Astrocyte (in vitro differentiated cells and primary cell): ENCODE measurements around the gene TTBK1. TPM values are rescaled to one million over a fixed set of nuclear protein-coding genes. Genes with fewer than 3 reads are reported as not detected.

Experiments
- DNase-seq: peaks from one replicate; pipeline ENCODE4 v3.0.0-alpha.2; 2010; ENCODE audit warnings: low read depth
- FAIRE-seq: peaks from 2 replicates; lab custom pipeline; 2011; peaks lifted over from hg19 to GRCh38; lab: Jason Lieb, UNC
- H2AFZ ChIP-seq: 2 replicates; pipeline ENCODE4 v1.6.0; 2012; ENCODE audit warnings: low read depth, low read length, inconsistent platforms
- H3K27ac ChIP-seq: 2 replicates; pipeline ENCODE4 v1.5.1; 2011; ENCODE audit warnings: low read depth, low read length, inconsistent platforms
- H3K27me3 ChIP-seq: 2 replicates; pipeline ENCODE4 v1.6.0; 2011; ENCODE audit warnings: low read length, inconsistent platforms; ENCODE audit not compliant: insufficient read depth
- H3K36me3 ChIP-seq: 2 replicates; pipeline ENCODE4 v1.5.1; 2011; ENCODE audit warnings: low read length, inconsistent platforms; ENCODE audit not compliant: insufficient read depth
- H3K4me1 ChIP-seq: 2 replicates; pipeline ENCODE4 v1.5.1; 2011; ENCODE audit warnings: low read length, inconsistent platforms; ENCODE audit not compliant: insufficient read depth
- H3K4me2 ChIP-seq: 2 replicates; pipeline ENCODE4 v1.6.0; 2012; ENCODE audit warnings: low read length, inconsistent platforms
- H3K4me3 ChIP-seq: 2 replicates; pipeline ENCODE4 v1.5.1; 2011; ENCODE audit warnings: low read depth, mild to moderate bottlenecking, low read length, inconsistent platforms; ENCODE audit not compliant: insufficient read depth
- H3K79me2 ChIP-seq: 2 replicates; pipeline ENCODE4 v1.6.0; 2012; ENCODE audit warnings: mild to moderate bottlenecking, low read length, inconsistent platforms; ENCODE audit not compliant: insufficient read depth
- H3K9ac ChIP-seq: 2 replicates; pipeline ENCODE4 v1.6.0; 2012; ENCODE audit warnings: mild to moderate bottlenecking, low read length, inconsistent platforms
- H3K9me3 ChIP-seq: 2 replicates; pipeline ENCODE4 v1.5.1; 2012; ENCODE audit warnings: low read depth, mild to moderate bottlenecking, low read length, inconsistent platforms; ENCODE audit not compliant: insufficient read depth
- H4K20me1 ChIP-seq: 2 replicates; pipeline ENCODE4 v1.6.0; 2012; ENCODE audit warnings: low read length, inconsistent platforms; ENCODE audit not compliant: insufficient read depth
- H3K27ac Mint-ChIP-seq: one replicate; pipeline ENCODE4 v1.8.0; 2021; ENCODE audit warnings: mild to moderate bottlenecking, mixed read lengths; ENCODE audit not compliant: unreplicated experiment
- H3K27me3 Mint-ChIP-seq: one replicate; pipeline ENCODE4 v1.8.0; 2021; ENCODE audit warnings: low read depth, mixed read lengths; ENCODE audit not compliant: unreplicated experiment
- H3K36me3 Mint-ChIP-seq: one replicate; pipeline ENCODE4 v1.8.0; 2021; ENCODE audit warnings: low read depth, mixed read lengths; ENCODE audit not compliant: unreplicated experiment
- H3K4me1 Mint-ChIP-seq: one replicate; pipeline ENCODE4 v1.8.0; 2021; ENCODE audit warnings: low read depth, mixed read lengths; ENCODE audit not compliant: unreplicated experiment
- H3K4me3 Mint-ChIP-seq: one replicate; pipeline ENCODE4 v1.8.0; 2021; ENCODE audit warnings: mild to moderate bottlenecking, moderate library complexity, mixed read lengths; ENCODE audit not compliant: unreplicated experiment
- H3K9me3 Mint-ChIP-seq: one replicate; pipeline ENCODE4 v1.8.0; 2021; ENCODE audit warnings: mild to moderate bottlenecking, mixed read lengths; ENCODE audit not compliant: unreplicated experiment
- EZH2 ChIP-seq: IDR thresholded peaks from 2 replicates; pipeline ENCODE4 v1.6.1; 2012; ENCODE audit warnings: mild to moderate bottlenecking, low read length, inconsistent platforms; ENCODE audit not compliant: insufficient read depth
- total RNA-seq: library from RNA; stranded (reverse); gene quantifications from 2 replicates; pipeline ENCODE4 v1.2.1, GENCODE V29; 2021
- TF ChIP-seq, protein P1 (sequence below): IDR thresholded peaks from 2 replicates; pipeline ENCODE4 v1.5.1; 2011; ENCODE audit warnings: low read depth, mild to moderate bottlenecking, inconsistent platforms, low read length, moderate library complexity; ENCODE audit not compliant: insufficient read depth

TTBK1 gene
- total RNA-seq, 1 donor from 2014 or later = 0.14 TPM

DNA sequence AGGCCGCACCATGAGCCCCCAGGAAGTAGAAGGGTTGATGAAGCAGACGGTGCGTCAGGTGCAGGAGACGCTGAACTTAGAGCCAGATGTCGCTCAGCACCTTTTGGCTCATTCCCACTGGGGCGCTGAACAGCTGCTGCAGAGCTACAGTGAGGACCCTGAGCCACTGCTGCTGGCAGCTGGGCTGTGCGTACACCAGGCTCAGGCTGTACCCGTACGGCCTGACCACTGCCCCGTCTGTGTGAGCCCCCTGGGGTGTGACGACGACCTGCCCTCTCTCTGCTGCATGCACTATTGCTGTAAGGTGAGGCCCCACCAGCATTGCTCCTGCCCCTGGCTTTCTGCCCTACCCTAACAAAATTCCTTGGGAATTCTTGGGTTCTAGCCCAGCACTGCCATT is 27.1 kb upstream of the TTBK1 start:
- Histone ChIP-seq H3K27me3 (no peaks in the 10 kb centered on the region), H4K20me1 (no peaks in the 10 kb centered on the region), H3K36me3 (peaks cover 5% of the 10 kb centered on the region), H3K27ac (no peak overlapping the region), H2AFZ (no peak overlapping the region), H3K4me2 (no peak overlapping the region), H3K4me1 (no peaks in the 10 kb centered on the region), H3K9me3 (no peaks in the 10 kb centered on the region), H3K4me3 (no peak overlapping the region), H3K9ac (no peak overlapping the region), H3K79me2 (no peaks in the 10 kb centered on the region)
- peak overlapping the region; percentile 18 for H3K27ac Mint-ChIP-seq
- no peaks in the 10 kb centered on the region for H3K4me1 Mint-ChIP-seq
- peaks cover 43% of the 10 kb centered on the region for H3K36me3 Mint-ChIP-seq
- peaks cover 2% of the 10 kb centered on the region for H3K27me3 Mint-ChIP-seq
- TF ChIP-seq, protein P1, sequence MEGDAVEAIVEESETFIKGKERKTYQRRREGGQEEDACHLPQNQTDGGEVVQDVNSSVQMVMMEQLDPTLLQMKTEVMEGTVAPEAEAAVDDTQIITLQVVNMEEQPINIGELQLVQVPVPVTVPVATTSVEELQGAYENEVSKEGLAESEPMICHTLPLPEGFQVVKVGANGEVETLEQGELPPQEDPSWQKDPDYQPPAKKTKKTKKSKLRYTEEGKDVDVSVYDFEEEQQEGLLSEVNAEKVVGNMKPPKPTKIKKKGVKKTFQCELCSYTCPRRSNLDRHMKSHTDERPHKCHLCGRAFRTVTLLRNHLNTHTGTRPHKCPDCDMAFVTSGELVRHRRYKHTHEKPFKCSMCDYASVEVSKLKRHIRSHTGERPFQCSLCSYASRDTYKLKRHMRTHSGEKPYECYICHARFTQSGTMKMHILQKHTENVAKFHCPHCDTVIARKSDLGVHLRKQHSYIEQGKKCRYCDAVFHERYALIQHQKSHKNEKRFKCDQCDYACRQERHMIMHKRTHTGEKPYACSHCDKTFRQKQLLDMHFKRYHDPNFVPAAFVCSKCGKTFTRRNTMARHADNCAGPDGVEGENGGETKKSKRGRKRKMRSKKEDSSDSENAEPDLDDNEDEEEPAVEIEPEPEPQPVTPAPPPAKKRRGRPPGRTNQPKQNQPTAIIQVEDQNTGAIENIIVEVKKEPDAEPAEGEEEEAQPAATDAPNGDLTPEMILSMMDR = no peak
- no peak for TF ChIP-seq EZH2
- no peak overlapping the region for H3K4me3 Mint-ChIP-seq
- FAIRE-seq = no peak
- peaks cover 2% of the 10 kb centered on the region for H3K9me3 Mint-ChIP-seq
- DNase-seq = no peak

DNA sequence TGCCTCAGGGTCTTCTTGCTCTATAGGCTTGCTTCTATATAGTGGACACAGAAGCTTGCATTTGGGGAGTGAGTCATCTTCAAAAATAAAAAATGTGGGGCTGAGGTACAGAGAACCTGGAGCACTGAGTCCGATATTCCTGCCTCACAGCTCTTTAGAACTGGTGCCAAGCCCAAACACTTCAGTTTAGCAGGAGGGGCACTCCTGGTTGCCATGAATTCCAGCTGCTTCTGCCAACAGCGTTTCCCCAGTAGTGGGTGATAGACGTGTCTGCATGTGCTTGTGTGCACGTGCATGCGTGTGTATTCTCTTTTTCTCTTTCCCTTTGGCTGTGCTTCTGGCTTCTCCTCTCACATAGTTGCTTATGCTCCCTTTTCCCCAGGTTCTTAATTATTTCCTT is 25.9 kb upstream of the TTBK1 start:
- Histone ChIP-seq H3K4me1 (peaks cover 4% of the 10 kb centered on the region), H3K9ac (no peak overlapping the region), H3K9me3 (no peaks in the 10 kb centered on the region), H2AFZ (no peak overlapping the region), H4K20me1 (no peaks in the 10 kb centered on the region), H3K4me2 (no peak overlapping the region), H3K36me3 (peaks cover 5% of the 10 kb centered on the region), H3K27me3 (no peaks in the 10 kb centered on the region), H3K27ac (no peak overlapping the region), H3K4me3 (no peak overlapping the region), H3K79me2 (no peaks in the 10 kb centered on the region)
- Mint-ChIP-seq H3K36me3 (peaks cover 50% of the 10 kb centered on the region), H3K4me1 (peaks cover 8% of the 10 kb centered on the region), H3K4me3 (no peak overlapping the region), H3K27ac (no peak overlapping the region), H3K27me3 (peaks cover 2% of the 10 kb centered on the region), H3K9me3 (peaks cover 2% of the 10 kb centered on the region)
- no peak for DNase-seq
- no peak for FAIRE-seq
- TF ChIP-seq, protein P1 = no peak
- TF ChIP-seq EZH2 = no peak

DNA sequence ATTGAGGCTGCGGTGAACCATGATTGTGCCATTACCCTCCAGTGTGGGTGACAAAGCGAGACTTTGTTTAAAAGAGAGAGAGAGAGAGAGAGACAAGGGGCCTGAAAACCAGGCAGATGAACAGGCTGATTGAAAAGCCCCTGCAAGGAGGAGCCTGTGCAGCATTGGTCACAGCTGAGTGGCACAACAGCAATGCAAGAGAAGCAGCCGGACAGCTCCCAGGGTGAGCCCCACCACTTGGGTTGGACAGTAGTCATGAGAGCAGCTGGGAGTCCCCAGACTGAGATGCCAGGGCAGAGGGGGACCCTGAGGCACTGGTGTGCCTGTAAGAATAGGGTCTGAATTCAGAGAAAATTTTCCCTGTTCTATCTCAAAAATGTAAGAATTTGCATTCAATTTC is 24.2 kb upstream of the TTBK1 start:
- Histone ChIP-seq H3K4me2 (no peak overlapping the region), H3K27me3 (no peaks in the 10 kb centered on the region), H4K20me1 (no peaks in the 10 kb centered on the region), H3K9me3 (no peaks in the 10 kb centered on the region), H3K79me2 (no peaks in the 10 kb centered on the region), H3K4me1 (peaks cover 4% of the 10 kb centered on the region), H3K4me3 (no peak overlapping the region), H2AFZ (no peak overlapping the region), H3K9ac (no peak overlapping the region), H3K36me3 (peaks cover 8% of the 10 kb centered on the region), H3K27ac (no peak overlapping the region)
- Mint-ChIP-seq H3K9me3 (peaks cover 2% of the 10 kb centered on the region), H3K27me3 (peaks cover 2% of the 10 kb centered on the region), H3K36me3 (peaks cover 43% of the 10 kb centered on the region), H3K4me3 (no peak overlapping the region), H3K4me1 (peaks cover 11% of the 10 kb centered on the region), H3K27ac (peak overlapping the region; percentile 58)
- TF ChIP-seq EZH2 = no peak
- TF ChIP-seq, protein P1 = no peak
- DNase-seq = no peak
- no peak for FAIRE-seq
